NCI-H1092 treated with DMSO at 0.1 percent for 48 hours (cell line): ENCODE results near the gene UBASH3A.

Source experiments
- DNase-seq: peaks from one replicate; lab custom pipeline; 2025; lab: John Stamatoyannopoulos, UW

The UBASH3A gene

GRCh38 chr21:42452401-42453223 lies 48.9 kb downstream of the UBASH3A start:
- no peak for DNase-seq

GRCh38 chr21:42453224-42453985 lies 49.7 kb downstream of the UBASH3A start:
- DNase-seq: no peak

- DNase-seq: no peak
Observed at GRCh38 chr21:42453986-42454570, 50.4 kb downstream of the UBASH3A start.

GRCh38 chr21:42454786-42455185 lies 51.1 kb downstream of the UBASH3A start:
- no peak for DNase-seq

GRCh38 chr21:42455196-42455595 lies 51.5 kb downstream of the UBASH3A start:
- DNase-seq: no peak

- no peak for DNase-seq
Observed at GRCh38 chr21:42455754-42456440, 52.2 kb downstream of the UBASH3A start.

GRCh38 chr21:42456457-42456856 lies 52.8 kb downstream of the UBASH3A start:
- DNase-seq: no peak

- no peak for DNase-seq
Observed at GRCh38 chr21:42459082-42459460, 55.4 kb downstream of the UBASH3A start.

- no peak for DNase-seq
Observed at GRCh38 chr21:42459546-42460215, 56.0 kb downstream of the UBASH3A start.

GRCh38 chr21:42460391-42461184 lies 56.9 kb downstream of the UBASH3A start:
- peak; percentile 85 for DNase-seq

- DNase-seq: no peak
Observed at GRCh38 chr21:42461185-42461520, 57.5 kb downstream of the UBASH3A start.

GRCh38 chr21:42461881-42462877 lies 58.5 kb downstream of the UBASH3A start:
- no peak for DNase-seq

- DNase-seq: no peak
Observed at GRCh38 chr21:42463861-42464515, 60.3 kb downstream of the UBASH3A start.

- DNase-seq: no peak
Observed at GRCh38 chr21:42465008-42465802, 61.5 kb downstream of the UBASH3A start.

GRCh38 chr21:42465803-42466127 lies 62.1 kb downstream of the UBASH3A start:
- DNase-seq: no peak

- DNase-seq: no peak
Observed at GRCh38 chr21:42466700-42467099, 63.0 kb downstream of the UBASH3A start.

GRCh38 chr21:42467140-42467983 lies 63.7 kb downstream of the UBASH3A start:
- DNase-seq: peak; percentile 45
